Hepatocyte (in vitro differentiated cells): Measurements from ENCODE around the gene KLF13. TPM values are rescaled to one million over a fixed set of nuclear protein-coding genes. Genes with fewer than 3 reads are reported as not detected.

Source experiments
- DNase-seq: peaks from one replicate; pipeline ENCODE4 v3.0.0-alpha.2; 2016; ENCODE audit warnings: low spot score
- H2AFZ ChIP-seq: fragments of 200-600 bp; sonication (generic); 2 replicates; pipeline ENCODE4 v1.6.0; 2016; ENCODE audit warnings: antibody characterized with exemption, mild to moderate bottlenecking
- H3K27ac ChIP-seq: fragments of 200-600 bp; sonication (generic); 2 replicates; pipeline ENCODE4 v1.5.1; 2016; ENCODE audit warnings: mild to moderate bottlenecking
- H3K27me3 ChIP-seq: fragments of 200-600 bp; sonication (generic); 2 replicates; pipeline ENCODE4 v1.6.1; 2016
- H3K36me3 ChIP-seq: fragments of 200-600 bp; sonication (generic); replicated peaks from 2 replicates; pipeline ENCODE4 v1.5.1; 2016; ENCODE audit warnings: low read depth; ENCODE audit not compliant: insufficient read depth
- H3K4me1 ChIP-seq: fragments of 200-600 bp; sonication (generic); 2 replicates; pipeline ENCODE4 v1.5.1; 2016; ENCODE audit warnings: mild to moderate bottlenecking, moderate library complexity; ENCODE audit not compliant: insufficient read depth
- H3K4me2 ChIP-seq: fragments of 200-600 bp; sonication (generic); 2 replicates; pipeline ENCODE4 v1.6.0; 2016
- H3K4me3 ChIP-seq: fragments of 200-600 bp; sonication (generic); 2 replicates; pipeline ENCODE4 v1.5.1; 2016; ENCODE audit warnings: mild to moderate bottlenecking
- H3K79me2 ChIP-seq: fragments of 200-600 bp; sonication (generic); 2 replicates; pipeline ENCODE4 v1.6.0; 2017; ENCODE audit warnings: mild to moderate bottlenecking
- H3K9me2 ChIP-seq: fragments of 200-600 bp; sonication (generic); replicated peaks from 2 replicates; pipeline ENCODE4 v1.6.0; 2017; ENCODE audit warnings: mild to moderate bottlenecking; ENCODE audit not compliant: insufficient read depth
- H3K9me3 ChIP-seq: fragments of 200-600 bp; sonication (generic); 2 replicates; pipeline ENCODE4 v1.5.1; 2016; ENCODE audit warnings: low read depth, mild to moderate bottlenecking
- H4K20me1 ChIP-seq: fragments of 200-600 bp; sonication (generic); 2 replicates; pipeline ENCODE4 v1.6.0; 2016; ENCODE audit warnings: mild to moderate bottlenecking; ENCODE audit not compliant: insufficient read depth, poor library complexity, severe bottlenecking
- EZH2 ChIP-seq: fragments of 200-600 bp; sonication (generic); IDR thresholded peaks from 2 replicates; pipeline ENCODE4 v1.6.1; 2016; ENCODE audit warnings: antibody characterized with exemption, mild to moderate bottlenecking, borderline replicate concordance
- EZH2phosphoT487 ChIP-seq: fragments of 200-600 bp; sonication (generic); IDR thresholded peaks from one replicate; pipeline ENCODE4 v1.6.1; 2018; ENCODE audit warnings: antibody characterized with exemption, mild to moderate bottlenecking, low read depth, moderate library complexity; ENCODE audit not compliant: unreplicated experiment, severe bottlenecking
- WGBS: methylation state at CpG from one replicate; pipeline ENCODE4 v1.1.6; 2016; ENCODE audit warnings: low lambda C conversion rate; ENCODE audit errors: missing lambda C conversion rate; 5-methylcytosine and 5-hydroxymethylcytosine counted together
- polyA plus RNA-seq: library from polyadenylated mRNA; unstranded; fragments of >200 nt; fragmentation: Nextera tagmentation; extraction: Ambion mirVana; gene quantifications from 2 replicates; pipeline ENCODE4 v1.2.1, GENCODE V29; 2016
- total RNA-seq: library from RNA; depleted of rRNA; stranded (reverse); fragments of >200 nt; gene quantifications from 2 replicates; pipeline ENCODE4 v1.2.3, GENCODE V29; 2014
- TF ChIP-seq, protein P1 (sequence below): fragments of 200-600 bp; sonication (generic); IDR thresholded peaks from 2 replicates; pipeline ENCODE4 v1.5.1; 2016; ENCODE audit warnings: antibody characterized with exemption, mild to moderate bottlenecking; ENCODE audit not compliant: poor library complexity

KLF13 gene
- total and polyA plus RNA-seq, 2 experiments from 2014 or later: 32.7 to 51.2 TPM

- DNase-seq: no peak
- Histone ChIP-seq H3K36me3 (no peaks in the 10 kb centered on the region), H3K4me2 (no peak overlapping the region), H3K9me3 (no peaks in the 10 kb centered on the region), H2AFZ (no peak overlapping the region), H3K9me2 (no peaks in the 10 kb centered on the region), H3K27me3 (peaks cover 4% of the 10 kb centered on the region), H3K4me1 (peaks cover 14% of the 10 kb centered on the region), H3K79me2 (no peaks in the 10 kb centered on the region), H3K27ac (no peak overlapping the region), H3K4me3 (no peak overlapping the region), H4K20me1 (no peaks in the 10 kb centered on the region)
- WGBS: 79% methylated on average over 16 of the region's 16 CpGs
- TF ChIP-seq EZH2phosphoT487 (no peak), EZH2 (no peak)
- TF ChIP-seq, protein P1, sequence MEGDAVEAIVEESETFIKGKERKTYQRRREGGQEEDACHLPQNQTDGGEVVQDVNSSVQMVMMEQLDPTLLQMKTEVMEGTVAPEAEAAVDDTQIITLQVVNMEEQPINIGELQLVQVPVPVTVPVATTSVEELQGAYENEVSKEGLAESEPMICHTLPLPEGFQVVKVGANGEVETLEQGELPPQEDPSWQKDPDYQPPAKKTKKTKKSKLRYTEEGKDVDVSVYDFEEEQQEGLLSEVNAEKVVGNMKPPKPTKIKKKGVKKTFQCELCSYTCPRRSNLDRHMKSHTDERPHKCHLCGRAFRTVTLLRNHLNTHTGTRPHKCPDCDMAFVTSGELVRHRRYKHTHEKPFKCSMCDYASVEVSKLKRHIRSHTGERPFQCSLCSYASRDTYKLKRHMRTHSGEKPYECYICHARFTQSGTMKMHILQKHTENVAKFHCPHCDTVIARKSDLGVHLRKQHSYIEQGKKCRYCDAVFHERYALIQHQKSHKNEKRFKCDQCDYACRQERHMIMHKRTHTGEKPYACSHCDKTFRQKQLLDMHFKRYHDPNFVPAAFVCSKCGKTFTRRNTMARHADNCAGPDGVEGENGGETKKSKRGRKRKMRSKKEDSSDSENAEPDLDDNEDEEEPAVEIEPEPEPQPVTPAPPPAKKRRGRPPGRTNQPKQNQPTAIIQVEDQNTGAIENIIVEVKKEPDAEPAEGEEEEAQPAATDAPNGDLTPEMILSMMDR: no peak
Measured at GRCh38 chr15:31300981-31301672, 25.5 kb upstream of the KLF13 start.

DNA sequence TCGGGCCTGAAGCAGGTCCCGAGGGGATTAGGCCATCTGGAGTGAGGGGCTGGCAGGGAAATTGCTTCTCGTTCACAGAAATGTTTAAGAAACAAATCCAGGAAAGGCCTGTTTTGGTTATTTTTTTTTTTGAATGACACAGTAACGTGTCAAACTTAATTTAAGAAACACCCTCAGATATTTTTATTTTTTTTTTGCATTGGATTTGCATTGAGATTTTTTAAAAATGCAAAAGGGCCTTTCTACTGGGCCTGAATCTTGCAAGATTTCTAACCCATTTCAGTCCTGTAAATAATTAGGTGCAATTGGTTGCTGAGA, 25.0 kb upstream of the KLF13 start:
- H3K27ac ChIP-seq: no peak overlapping the region
- DNase-seq: no peak
- H3K4me1 ChIP-seq: peaks cover 11% of the 10 kb centered on the region
- no peaks in the 10 kb centered on the region for H3K9me2 ChIP-seq
- no peaks in the 10 kb centered on the region for H4K20me1 ChIP-seq
- TF ChIP-seq EZH2 (no peak), EZH2phosphoT487 (no peak)
- TF ChIP-seq, protein P1: no peak
- no peak overlapping the region for H3K4me3 ChIP-seq
- WGBS: 66% methylated on average over 4 of the region's 4 CpGs
- peaks cover 9% of the 10 kb centered on the region for H3K27me3 ChIP-seq
- H3K4me2 ChIP-seq: no peak overlapping the region
- no peak overlapping the region for H2AFZ ChIP-seq
- no peaks in the 10 kb centered on the region for H3K79me2 ChIP-seq
- no peaks in the 10 kb centered on the region for H3K9me3 ChIP-seq
- no peaks in the 10 kb centered on the region for H3K36me3 ChIP-seq

DNA sequence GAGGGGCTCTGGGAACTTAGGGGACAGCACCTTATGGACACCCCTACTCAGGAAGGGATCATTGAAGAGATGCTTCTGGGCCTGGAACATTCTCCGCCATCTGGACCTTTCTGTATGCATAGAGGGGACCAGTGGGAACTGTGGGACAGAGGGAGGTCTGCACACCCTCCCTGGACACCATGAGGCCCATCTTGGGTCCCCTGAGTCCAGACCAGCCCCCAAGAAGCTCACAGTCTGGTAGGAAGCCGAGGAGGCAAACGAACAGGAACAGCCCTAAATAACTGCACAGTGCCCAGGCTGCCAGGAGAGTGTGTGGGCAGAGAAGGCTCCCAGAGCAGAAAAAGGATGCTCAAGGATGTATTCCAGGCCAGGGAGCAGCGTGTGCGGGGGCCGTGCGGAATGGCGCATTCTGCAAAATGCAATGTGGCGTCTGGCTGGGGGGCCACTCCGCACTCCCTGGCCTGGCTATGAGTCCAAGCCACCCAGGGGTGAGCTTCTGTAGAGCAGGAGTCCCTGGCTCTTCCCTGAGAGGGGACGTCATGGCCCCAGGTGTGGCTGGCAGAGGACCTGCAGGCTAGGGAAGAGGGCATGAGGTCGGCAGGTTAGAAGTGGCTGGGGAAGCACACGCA, 24.5 kb upstream of the KLF13 start:
- no peak for TF ChIP-seq EZH2
- no peak for TF ChIP-seq EZH2phosphoT487
- TF ChIP-seq, protein P1: no peak
- 91% methylated on average over 13 of the region's 13 CpGs for WGBS

More for the DNA sequence above, 24.5 kb upstream of the KLF13 start:
- H3K36me3 ChIP-seq: no peaks in the 10 kb centered on the region
- H3K9me2 ChIP-seq: no peaks in the 10 kb centered on the region
- H3K9me3 ChIP-seq: no peaks in the 10 kb centered on the region
- no peak overlapping the region for H3K4me2 ChIP-seq
- DNase-seq: no peak
- peaks cover 14% of the 10 kb centered on the region for H3K27me3 ChIP-seq
- H3K79me2 ChIP-seq: no peaks in the 10 kb centered on the region
- H3K27ac ChIP-seq: no peak overlapping the region
- H4K20me1 ChIP-seq: no peaks in the 10 kb centered on the region
- no peak overlapping the region for H2AFZ ChIP-seq
- H3K4me1 ChIP-seq: peaks cover 6% of the 10 kb centered on the region
- H3K4me3 ChIP-seq: no peak overlapping the region
